Measurements from ENCODE around the gene MTERF2. TPM values are rescaled to one million over a fixed set of nuclear protein-coding genes. Genes with fewer than 3 reads are reported as not detected.

MTERF2 gene
- total and polyA plus RNA-seq, 2 of the 13 experiments (the other 11 are each of a cell fraction or from before 2014, with no cell fraction given), result 8.0 to 11.6 TPM

GRCh38 chr12:106956048-106956578, 30.8 kb downstream of the MTERF2 start (continued):
- TF ChIP-seq SP5 (CRISPR knock-in tag; IDR thresholded peaks at IDR 0.05; ENCODE audit: borderline replicate concordance, low read depth) (no peak), ZNF513 (CRISPR knock-in tag; conservative IDR thresholded peaks at IDR 0.05) (0 out of 2 replicates have a peak, but pooled peaks have one; percentile 41), UBTF (CRISPR knock-in tag; IDR thresholded peaks at IDR 0.05) (peak; percentile 34; the same call in 1 of the 2 replicates), ZNF598 (CRISPR knock-in tag; IDR thresholded peaks at IDR 0.05; ENCODE audit: borderline replicate concordance) (no peak), SETDB1 (CRISPR knock-in tag; IDR thresholded peaks at IDR 0.05; ENCODE audit: borderline replicate concordance) (no peak), ZFY (CRISPR knock-in tag; IDR thresholded peaks at IDR 0.05) (no peak; the same call in 1 of the 2 replicates), ZMAT5 (CRISPR knock-in tag; IDR thresholded peaks at IDR 0.05; ENCODE audit: borderline replicate concordance, low read depth) (no peak), ZNF235 (CRISPR knock-in tag; IDR thresholded peaks at IDR 0.05; ENCODE audit: borderline replicate concordance) (no peak), SOX5 (CRISPR knock-in tag; IDR thresholded peaks at IDR 0.05; ENCODE audit: borderline replicate concordance) (no peak), HNRNPH1 (optimal IDR thresholded peaks at IDR 0.05; ENCODE audit: low read depth, low read length) (no peak), KLF16 (CRISPR knock-in tag; IDR thresholded peaks at IDR 0.05) (no peak), FOSL1 (CRISPR knock-in tag; IDR thresholded peaks at IDR 0.05; ENCODE audit: borderline replicate concordance) (no peak), MYPOP (CRISPR knock-in tag; IDR thresholded peaks at IDR 0.05) (no peak), ZNF343 (CRISPR knock-in tag; IDR thresholded peaks at IDR 0.05) (no peak), ARID4A (CRISPR knock-in tag; IDR thresholded peaks at IDR 0.05; ENCODE audit: borderline replicate concordance) (no peak), CREB1 (IDR thresholded peaks at IDR 0.05) (no peak), CREB1 (CRISPR knock-in tag; IDR thresholded peaks at IDR 0.05) (no peak), ZNF616 (CRISPR knock-in tag; IDR thresholded peaks at IDR 0.05; ENCODE audit: low read depth) (no peak), SALL2 (CRISPR knock-in tag; IDR thresholded peaks at IDR 0.05) (0 out of 2 replicates have a peak, but pooled peaks have one; percentile 7)
